Activated T-cell treated with anti-CD3 and anti-CD28 coated beads for 4 hours (primary cell): ENCODE measurements around the gene FYN.
"Not testable (repeated sequence)": the region's sequence is repeated elsewhere in the genome, so short reads cannot be mapped to it uniquely, and the experiment has no call there.

Source experiments
- DNase-seq: peaks from one replicate; pipeline ENCODE4 v3.0.0-alpha.2; 2020

FYN gene

DNA sequence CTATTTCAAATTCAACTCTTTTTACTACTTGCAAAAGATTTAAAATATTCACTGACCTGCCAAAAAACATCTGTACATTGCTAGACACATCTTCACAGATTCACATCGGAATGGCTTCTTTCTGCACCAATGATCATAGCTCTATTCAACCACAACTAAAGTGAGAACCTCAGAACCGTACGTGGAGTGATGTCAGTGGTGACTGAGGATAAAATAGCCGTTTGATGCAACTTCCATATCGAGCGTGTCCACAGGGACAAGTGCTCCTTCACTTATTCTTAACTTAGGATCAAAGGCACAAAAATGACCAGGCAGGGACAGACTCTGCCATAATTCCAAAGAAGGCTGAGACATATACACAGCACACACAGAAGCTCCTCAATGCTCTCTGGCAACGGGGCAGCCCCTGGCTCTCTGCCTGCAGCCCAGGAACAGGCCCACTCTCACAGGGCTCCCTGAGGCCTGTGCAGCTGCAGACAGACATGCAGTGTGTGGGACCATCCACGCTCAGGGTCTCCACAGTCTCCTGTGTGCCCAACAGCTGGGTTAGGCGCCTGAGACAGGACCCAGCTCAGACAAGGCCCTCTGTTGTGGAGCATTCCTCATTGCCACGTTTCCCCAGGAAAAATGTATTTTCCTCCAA, 22.8 kb downstream of the FYN start:
- no peak for DNase-seq

- DNase-seq, result no peak
Observed at GRCh38 chr6:111849298-111849697, 24.0 kb downstream of the FYN start.

DNA sequence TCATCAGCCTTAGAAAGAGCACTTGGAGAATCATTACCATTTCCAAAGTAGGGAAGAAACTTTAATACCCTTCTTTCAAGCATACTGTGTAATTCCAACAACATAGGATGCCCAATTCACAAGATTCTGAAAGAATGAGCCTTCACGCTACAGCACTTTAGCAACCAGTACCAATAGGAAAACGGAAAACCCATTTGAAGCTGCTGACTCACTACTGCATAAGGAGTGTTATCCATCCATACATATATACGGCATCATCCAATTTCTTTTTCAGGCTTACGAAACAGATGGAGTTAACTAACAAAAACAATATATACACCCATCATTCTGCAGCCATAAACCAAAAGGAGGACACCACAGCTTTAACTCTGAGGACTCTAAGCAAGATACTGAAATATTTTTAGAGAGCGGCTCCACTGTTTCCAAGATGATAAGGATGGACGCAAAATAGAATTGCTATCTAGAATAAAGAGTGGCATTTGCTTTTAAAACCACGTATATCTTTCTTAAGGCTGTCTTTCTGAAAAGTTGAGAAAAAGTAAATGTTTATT, 24.9 kb downstream of the FYN start:
- no peak for DNase-seq

DNA sequence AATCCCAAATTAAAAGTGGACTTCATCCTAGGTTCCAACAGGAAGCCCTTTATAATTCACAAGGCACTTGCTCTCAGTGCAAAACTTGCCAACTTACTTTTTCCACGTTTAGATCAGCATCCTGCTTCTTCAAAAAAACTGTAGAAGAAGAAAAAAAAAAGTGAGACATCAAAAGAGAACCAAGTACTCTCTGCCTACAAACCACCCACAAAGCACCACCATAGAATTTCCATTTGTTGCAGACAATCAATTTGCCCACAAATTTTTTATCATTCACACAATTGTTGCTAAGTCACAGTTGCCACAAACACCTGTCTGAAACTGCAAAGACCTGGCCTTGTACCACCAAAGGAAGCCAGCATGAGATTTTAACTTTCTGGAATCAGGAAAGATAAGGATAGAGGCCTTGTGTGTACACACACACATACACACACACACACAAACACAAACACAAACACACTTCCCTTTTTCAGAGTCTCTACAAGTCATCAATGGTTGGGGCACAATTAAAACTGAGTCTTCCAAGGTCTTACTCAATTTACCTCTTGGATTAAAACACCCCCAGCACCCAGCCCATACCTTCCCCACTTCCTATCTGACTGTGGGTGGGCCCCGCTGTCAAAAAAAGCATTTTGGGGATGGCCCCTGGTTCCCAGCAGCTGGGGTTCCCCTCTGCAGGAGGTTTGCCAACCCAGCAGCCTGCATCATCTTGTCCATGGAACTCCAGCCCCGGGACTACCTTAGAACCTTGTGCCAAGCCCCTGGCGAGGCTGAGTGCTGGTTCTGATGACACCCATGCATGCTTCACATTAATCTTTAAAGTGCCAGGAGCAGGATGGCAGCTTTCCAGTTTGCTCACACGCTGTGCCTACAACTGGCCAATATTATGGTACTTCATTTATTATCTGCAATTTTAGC, 26.5 kb downstream of the FYN start:
- peak; percentile 44 for DNase-seq

DNA sequence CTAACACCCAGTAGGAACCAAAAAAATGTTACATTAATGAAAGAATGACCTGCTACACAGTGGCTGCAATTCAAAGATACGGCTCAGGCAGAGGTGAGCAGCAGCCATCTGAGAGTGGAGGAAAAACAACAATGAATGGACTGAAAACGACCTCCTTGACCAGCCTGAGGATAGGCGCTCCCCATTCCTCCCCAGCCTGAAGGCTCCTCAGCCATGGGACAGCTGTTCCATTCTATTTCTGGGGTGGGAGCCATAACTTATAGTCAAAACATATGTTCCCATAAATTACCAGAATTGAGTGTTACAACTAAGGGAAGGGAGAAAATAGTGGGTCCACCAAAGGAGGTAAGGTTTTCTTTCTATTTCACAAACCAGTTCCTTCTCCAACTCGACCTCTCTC, 27.2 kb downstream of the FYN start:
- DNase-seq, result no peak

- DNase-seq, result no peak
Observed at GRCh38 chr6:111845441-111845871, 27.8 kb downstream of the FYN start.

GRCh38 chr6:111844921-111845320, 28.3 kb downstream of the FYN start:
- DNase-seq, result no peak

DNA sequence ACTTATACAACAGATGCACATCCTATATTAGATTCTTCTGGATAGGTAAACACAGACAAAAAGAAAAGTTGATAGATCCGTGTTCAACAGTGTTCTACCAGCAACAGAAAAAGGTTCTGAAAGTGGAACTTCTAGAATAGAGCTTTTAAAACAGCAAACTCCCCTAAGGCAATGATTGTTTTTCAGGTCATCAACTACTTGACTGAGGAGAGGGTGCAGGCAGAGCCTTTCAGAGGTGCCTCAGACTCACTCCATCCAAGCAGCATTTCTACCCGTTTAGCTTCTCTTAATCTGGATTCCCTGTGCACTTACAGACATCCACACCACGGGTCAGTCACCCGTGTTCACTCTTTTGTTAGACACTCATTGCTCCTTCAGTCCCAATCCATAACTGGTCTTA, 28.9 kb downstream of the FYN start:
- no peak for DNase-seq

DNA sequence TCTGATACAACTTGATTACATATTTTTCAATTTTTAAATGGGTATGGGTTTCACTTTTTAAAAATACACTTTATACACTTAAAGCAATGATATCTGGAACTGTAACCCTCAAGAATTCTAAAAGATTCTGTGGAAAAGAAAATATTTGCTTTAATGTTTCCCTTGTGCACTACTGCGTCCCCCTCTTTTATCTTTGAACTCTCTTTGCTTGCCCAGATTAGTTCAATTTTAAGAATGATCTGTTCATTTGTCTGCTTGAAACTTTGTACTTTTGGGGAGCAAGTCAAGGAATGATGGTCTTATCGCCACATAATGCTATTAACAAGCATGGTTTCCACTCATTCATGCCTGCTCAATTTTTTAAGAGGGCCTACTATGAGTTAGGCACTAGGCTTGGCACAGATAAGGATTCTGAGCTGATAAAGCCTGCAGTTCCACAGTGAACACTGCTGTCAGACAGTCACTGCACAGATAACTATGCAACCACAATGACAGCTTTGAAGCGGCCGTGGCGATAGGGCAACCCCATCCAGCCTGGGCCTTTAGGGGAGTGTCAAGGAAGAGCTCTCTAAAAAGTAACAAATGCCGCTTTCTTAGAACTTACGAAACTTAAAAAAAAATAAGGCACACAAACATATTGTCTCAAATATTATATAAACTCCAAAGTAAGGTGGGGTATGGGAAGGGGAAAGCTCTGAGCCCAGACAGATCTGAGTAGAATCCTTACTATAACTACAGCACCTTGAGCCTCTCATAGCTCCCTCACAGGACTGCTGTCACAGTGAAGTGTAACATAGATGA, 29.7 kb downstream of the FYN start:
- DNase-seq, result peak; percentile 43

GRCh38 chr6:111842891-111843290, 30.4 kb downstream of the FYN start:
- no peak for DNase-seq

DNA sequence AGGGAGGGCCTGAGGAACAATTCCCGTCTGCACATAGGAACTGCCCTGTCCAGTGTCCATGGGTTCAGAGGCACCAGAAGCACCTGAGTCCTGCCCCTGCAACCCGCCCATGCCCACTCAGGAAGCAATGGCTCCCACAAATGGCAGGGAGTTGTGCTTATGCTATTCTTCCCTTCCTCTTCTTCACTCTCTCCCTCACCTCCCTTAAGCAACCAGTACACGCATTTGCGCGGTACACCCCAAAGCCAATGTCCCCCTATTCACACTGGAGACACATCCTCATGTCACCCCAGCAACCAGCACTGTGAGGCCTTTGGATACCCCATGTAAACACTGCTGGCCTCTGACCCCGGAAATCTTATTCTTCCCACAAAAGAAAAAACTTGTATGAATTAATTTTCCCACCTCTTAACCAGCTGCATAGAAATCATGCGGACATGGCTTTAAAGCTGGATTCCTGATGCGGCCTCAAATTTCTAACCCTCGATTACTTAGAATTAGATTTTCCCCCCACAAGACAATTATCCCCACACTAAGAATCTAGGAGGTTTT, 30.9 kb downstream of the FYN start:
- no peak for DNase-seq

DNA sequence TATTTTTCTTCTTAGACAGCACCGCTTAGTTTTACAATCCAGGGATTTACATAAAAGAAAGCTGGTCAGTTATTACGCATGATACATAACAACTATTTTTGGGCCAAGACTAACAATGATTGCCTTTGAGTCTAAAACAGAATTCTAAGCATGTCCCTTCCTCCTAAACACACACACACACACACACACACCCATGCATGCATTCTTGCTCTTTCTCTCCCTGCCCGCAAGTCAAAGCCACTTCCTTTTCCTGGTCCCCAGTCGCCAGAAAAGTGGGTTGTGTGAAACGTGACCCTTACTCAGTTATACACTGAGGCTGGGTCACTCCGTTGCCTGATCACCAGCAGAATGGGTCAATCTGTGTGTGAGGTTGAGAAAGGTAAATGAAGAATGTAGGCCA, 31.4 kb downstream of the FYN start:
- DNase-seq, result no peak

DNA sequence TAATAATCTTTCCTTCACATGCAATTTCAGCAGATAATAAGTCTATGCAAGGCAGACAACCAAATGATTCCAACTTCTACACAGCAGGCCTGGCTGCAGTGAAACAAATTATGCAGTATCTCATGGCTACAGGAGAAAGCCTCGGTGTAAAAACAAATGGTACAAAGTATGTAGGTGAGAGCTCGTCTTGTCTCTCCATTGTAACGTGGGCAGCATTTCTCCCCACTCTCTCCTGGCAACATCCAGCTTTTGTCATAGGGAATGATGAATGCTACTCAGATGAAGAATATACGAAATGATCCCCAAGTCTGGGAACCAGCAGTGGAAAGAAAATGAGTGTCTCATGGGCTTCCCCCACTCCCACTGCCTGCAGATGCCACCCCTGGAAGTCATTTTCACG, 32.4 kb downstream of the FYN start:
- no peak for DNase-seq

- DNase-seq, result no peak
Observed at GRCh38 chr6:111838749-111839484, 34.3 kb downstream of the FYN start.

DNA sequence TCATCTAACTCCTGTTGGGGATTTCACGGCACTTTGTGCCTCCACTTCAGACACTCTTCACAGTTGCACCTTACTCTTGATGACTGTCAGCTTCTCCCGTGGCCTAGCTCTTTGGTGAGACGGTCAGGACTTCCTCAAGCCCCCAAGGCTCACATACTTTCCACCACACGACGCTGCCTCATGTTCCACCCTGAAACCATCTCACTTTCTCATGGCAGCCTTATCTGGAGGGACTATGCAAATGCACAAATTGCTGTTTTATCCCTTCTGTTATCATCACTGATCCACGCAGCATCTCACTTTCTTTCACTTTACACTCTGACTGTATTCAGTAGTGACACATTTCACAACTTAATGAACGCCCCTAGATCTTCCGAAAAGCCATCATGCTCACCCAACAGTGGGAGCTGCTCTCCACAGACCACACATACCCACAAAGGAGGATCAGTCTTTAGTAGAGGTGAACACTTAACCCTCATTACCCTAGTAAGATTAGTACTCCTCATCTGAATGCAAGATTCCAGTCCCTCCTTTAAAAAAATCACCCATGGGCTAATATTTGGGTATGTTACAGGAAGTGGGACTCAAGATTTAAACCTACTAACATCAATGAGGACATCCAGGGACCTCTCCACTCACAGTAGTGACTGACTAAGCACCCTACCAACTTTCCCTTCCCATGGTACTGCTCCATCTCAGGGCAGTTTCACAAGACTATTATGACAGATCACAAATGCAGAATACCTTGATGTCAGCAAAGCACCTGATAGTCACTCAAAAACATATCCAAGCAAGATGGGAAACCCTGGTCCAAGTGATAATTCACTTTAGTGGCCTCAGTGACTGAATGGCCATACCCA, 35.4 kb downstream of the FYN start:
- DNase-seq, result no peak

- DNase-seq, result no peak
Observed at GRCh38 chr6:111837007-111837406, 36.2 kb downstream of the FYN start.

GRCh38 chr6:111835807-111836206, 37.4 kb downstream of the FYN start:
- no peak for DNase-seq

DNA sequence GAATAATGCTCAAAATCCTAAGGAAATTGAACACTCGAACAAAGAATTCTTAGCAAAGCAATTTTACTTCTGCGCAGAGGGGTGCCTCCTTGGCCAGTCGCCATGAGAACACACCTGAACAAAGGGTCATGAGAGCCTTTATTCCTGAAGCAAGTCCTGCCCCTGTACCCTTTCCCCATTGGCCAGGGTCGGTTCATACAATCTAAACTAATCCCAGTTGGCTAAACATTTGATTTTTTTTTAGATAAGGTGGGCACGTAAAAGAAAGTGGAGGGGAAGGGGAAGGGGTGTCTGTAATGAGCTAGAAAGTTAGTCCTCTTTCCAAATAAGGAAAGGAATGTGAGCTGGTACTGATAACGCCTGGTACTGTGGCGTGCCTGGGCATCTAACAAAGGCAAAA, 37.9 kb downstream of the FYN start:
- DNase-seq, result not testable (repeated sequence)

DNA sequence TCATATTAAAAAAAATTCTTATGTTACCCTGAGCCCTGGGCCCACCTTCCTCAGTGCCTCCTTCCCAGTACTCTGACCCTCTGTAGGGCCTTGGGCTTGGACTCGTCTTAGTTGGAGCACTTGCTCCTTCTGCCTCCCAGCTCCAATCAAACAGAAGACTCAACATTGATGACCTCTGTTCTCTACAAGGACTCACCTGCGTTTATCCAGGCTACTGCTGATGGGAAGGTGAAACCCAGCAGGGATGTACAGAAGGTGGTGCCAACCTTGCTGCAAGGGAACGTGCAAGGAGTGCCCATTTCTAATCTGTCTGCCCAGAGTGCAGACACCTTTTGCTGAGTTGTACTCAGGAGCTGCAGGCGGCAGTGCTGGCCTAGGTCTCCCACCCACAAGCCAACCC, 38.9 kb downstream of the FYN start:
- no peak for DNase-seq

- no peak for DNase-seq
Observed at GRCh38 chr6:111832833-111833418, 40.3 kb downstream of the FYN start.

- DNase-seq, result no peak
Observed at GRCh38 chr6:111831408-111831807, 41.8 kb downstream of the FYN start.
